ENCODE data around the gene EEPD1.

Gene EEPD1

GRCh38 chr7:36266190-36266589, 113.1 kb downstream of the EEPD1 start:
- Histone ChIP-seq H3K36me3 (replicated peaks) (no peaks in the 10 kb centered on the region), H3K27ac (no peak overlapping the region), H3K4me3 (ENCODE audit: low read depth, low read length) (no peak overlapping the region), H3K27me3 (replicated peaks) (no peaks in the 10 kb centered on the region)
- no peak for TF ChIP-seq CTCF (IDR thresholded peaks at IDR 0.05; ENCODE audit: low read depth, low read length, missing control alignments)
- in situ Hi-C loops (cut with HindIII; ENCODE audit: low pct_ligation_motif_present, low sequenced_read_pairs), result no loop called here
- DNase-seq, result no peak

- TF ChIP-seq CTCF (IDR thresholded peaks at IDR 0.05; ENCODE audit: low read depth, low read length, missing control alignments), result no peak
- Histone ChIP-seq H3K27ac (no peak overlapping the region), H3K4me3 (ENCODE audit: low read depth, low read length) (no peak overlapping the region), H3K27me3 (replicated peaks) (no peaks in the 10 kb centered on the region), H3K36me3 (replicated peaks) (no peaks in the 10 kb centered on the region)
- in situ Hi-C loops (cut with HindIII; ENCODE audit: low pct_ligation_motif_present, low sequenced_read_pairs), result no loop called here
- DNase-seq, result no peak
Observed at GRCh38 chr7:36266683-36267082, 113.6 kb downstream of the EEPD1 start.

- Histone ChIP-seq H3K36me3 (replicated peaks) (no peaks in the 10 kb centered on the region), H3K27ac (no peak overlapping the region), H3K27me3 (replicated peaks) (no peaks in the 10 kb centered on the region), H3K4me3 (ENCODE audit: low read depth, low read length) (no peak overlapping the region)
- TF ChIP-seq CTCF (IDR thresholded peaks at IDR 0.05; ENCODE audit: low read depth, low read length, missing control alignments), result no peak
- in situ Hi-C loops (cut with HindIII; ENCODE audit: low pct_ligation_motif_present, low sequenced_read_pairs), result no loop called here
- no peak for DNase-seq
Observed at GRCh38 chr7:36272211-36272566, 119.1 kb downstream of the EEPD1 start.

- no peak for DNase-seq
- Histone ChIP-seq H3K4me3 (ENCODE audit: low read depth, low read length) (no peak overlapping the region), H3K27me3 (replicated peaks) (no peaks in the 10 kb centered on the region), H3K36me3 (replicated peaks) (no peaks in the 10 kb centered on the region), H3K27ac (no peak overlapping the region)
- in situ Hi-C loops (cut with HindIII; ENCODE audit: low pct_ligation_motif_present, low sequenced_read_pairs), result no loop called here
- TF ChIP-seq CTCF (IDR thresholded peaks at IDR 0.05; ENCODE audit: low read depth, low read length, missing control alignments), result no peak
Observed at GRCh38 chr7:36272567-36273269, 119.7 kb downstream of the EEPD1 start.

- H3K36me3 ChIP-seq (replicated peaks), result no peaks in the 10 kb centered on the region
- in situ Hi-C loops (cut with HindIII; ENCODE audit: low pct_ligation_motif_present, low sequenced_read_pairs), result no loop called here
- no peak for DNase-seq
- H3K4me3 ChIP-seq (ENCODE audit: low read depth, low read length), result no peak overlapping the region
- no peak for TF ChIP-seq CTCF (IDR thresholded peaks at IDR 0.05; ENCODE audit: low read depth, low read length, missing control alignments)
- H3K27ac ChIP-seq, result no peak overlapping the region
- no peaks in the 10 kb centered on the region for H3K27me3 ChIP-seq (replicated peaks)
Observed at GRCh38 chr7:36273836-36274235, 120.8 kb downstream of the EEPD1 start.

GRCh38 chr7:36275735-36276284, 122.8 kb downstream of the EEPD1 start:
- no peak overlapping the region for H3K4me3 ChIP-seq (ENCODE audit: low read depth, low read length)
- no peak for TF ChIP-seq CTCF (IDR thresholded peaks at IDR 0.05; ENCODE audit: low read depth, low read length, missing control alignments)
- in situ Hi-C loops (cut with HindIII; ENCODE audit: low pct_ligation_motif_present, low sequenced_read_pairs), result no loop called here
- H3K27me3 ChIP-seq (replicated peaks), result no peaks in the 10 kb centered on the region
- no peak for DNase-seq
- no peaks in the 10 kb centered on the region for H3K36me3 ChIP-seq (replicated peaks)
- H3K27ac ChIP-seq, result no peak overlapping the region

Data from brain microvascular endothelial cell (primary cell).